ENCODE measurements around the gene MANEA.
"Not testable (repeated sequence)": the region's sequence is repeated elsewhere in the genome, so short reads cannot be mapped to it uniquely, and the experiment has no call there.

The MANEA gene

GRCh38 chr6:95545686-95546085 is 31.6 kb upstream of the MANEA start:
- TF ChIP-seq CTCF (IDR thresholded peaks at IDR 0.05; ENCODE audit: low read depth, low read length) = no peak
- peak; percentile 6 to 23 for DNase-seq (ENCODE audit: low read depth in 2 of 2)
- H3K4me3 ChIP-seq (replicated peaks in 1 of 2; ENCODE audit: low read depth in 2 of 2, low read length in 2 of 2) = no peak overlapping the region

GRCh38 chr6:95546148-95546547 is 31.2 kb upstream of the MANEA start:
- no peak overlapping the region for H3K4me3 ChIP-seq (replicated peaks in 1 of 2; ENCODE audit: low read depth in 2 of 2, low read length in 2 of 2)
- DNase-seq (ENCODE audit: low read depth in 2 of 2) = no peak
- no peak for TF ChIP-seq CTCF (IDR thresholded peaks at IDR 0.05; ENCODE audit: low read depth, low read length)

- no peak for TF ChIP-seq CTCF (IDR thresholded peaks at IDR 0.05; ENCODE audit: low read depth, low read length)
- no peak for DNase-seq (ENCODE audit: low read depth in 2 of 2)
- H3K4me3 ChIP-seq (replicated peaks in 1 of 2; ENCODE audit: low read depth in 2 of 2, low read length in 2 of 2) = no peak overlapping the region
These were observed 30.3 kb upstream of the MANEA start for GRCh38 chr6:95547043-95547442.

GRCh38 chr6:95548188-95548786 is 29.0 kb upstream of the MANEA start:
- DNase-seq (ENCODE audit: low read depth in 2 of 2) = no peak
- no peak overlapping the region for H3K4me3 ChIP-seq (replicated peaks in 1 of 2; ENCODE audit: low read depth in 2 of 2, low read length in 2 of 2)
- no peak for TF ChIP-seq CTCF (IDR thresholded peaks at IDR 0.05; ENCODE audit: low read depth, low read length)

- no peak overlapping the region for H3K4me3 ChIP-seq (replicated peaks in 1 of 2; ENCODE audit: low read depth in 2 of 2, low read length in 2 of 2)
- DNase-seq (ENCODE audit: low read depth in 2 of 2) = no peak
- no peak for TF ChIP-seq CTCF (IDR thresholded peaks at IDR 0.05; ENCODE audit: low read depth, low read length)
These were observed 25.5 kb upstream of the MANEA start for GRCh38 chr6:95551678-95552324.

GRCh38 chr6:95553880-95554279 is 23.5 kb upstream of the MANEA start:
- no peak overlapping the region for H3K4me3 ChIP-seq (replicated peaks in 1 of 2; ENCODE audit: low read depth in 2 of 2, low read length in 2 of 2)
- TF ChIP-seq CTCF (IDR thresholded peaks at IDR 0.05; ENCODE audit: low read depth, low read length) = no peak
- no peak for DNase-seq (ENCODE audit: low read depth in 2 of 2)

GRCh38 chr6:95560956-95561355 is 16.4 kb upstream of the MANEA start:
- not testable (repeated sequence) for H3K4me3 ChIP-seq (replicated peaks in 1 of 2; ENCODE audit: low read depth in 2 of 2, low read length in 2 of 2); DNase-seq (ENCODE audit: low read depth in 2 of 2)

Measured in cardiac fibroblast (primary cell).